ENCODE results near the gene USP28.
"Not testable (repeated sequence)": the region's sequence is repeated elsewhere in the genome, so short reads cannot be mapped to it uniquely, and the experiment has no call there.

Gene USP28

GRCh38 chr11:113833151-113833550 is 42.2 kb downstream of the USP28 start:
- DNase-seq = no peak

DNA sequence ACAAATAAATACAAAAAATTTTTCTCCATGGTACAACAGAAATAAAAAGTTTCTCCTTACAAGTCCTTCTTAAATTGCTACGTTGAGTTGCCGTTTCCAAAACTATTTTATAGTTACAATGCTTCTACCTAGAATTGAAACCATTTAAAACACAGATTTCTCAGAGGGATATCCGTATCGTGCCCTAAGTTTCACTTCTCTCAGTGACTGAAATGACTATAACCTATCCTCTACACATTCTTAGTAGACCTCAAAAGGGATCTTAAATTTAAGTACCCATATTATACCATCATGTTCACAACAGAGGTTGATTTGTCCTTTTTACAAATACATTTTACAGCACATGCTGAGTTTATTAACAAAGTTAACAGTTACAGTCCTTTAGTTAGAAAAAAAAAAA is 44.1 kb downstream of the USP28 start:
- no peak for DNase-seq

GRCh38 chr11:113829751-113830150 is 45.6 kb downstream of the USP28 start:
- DNase-seq = no peak

DNA sequence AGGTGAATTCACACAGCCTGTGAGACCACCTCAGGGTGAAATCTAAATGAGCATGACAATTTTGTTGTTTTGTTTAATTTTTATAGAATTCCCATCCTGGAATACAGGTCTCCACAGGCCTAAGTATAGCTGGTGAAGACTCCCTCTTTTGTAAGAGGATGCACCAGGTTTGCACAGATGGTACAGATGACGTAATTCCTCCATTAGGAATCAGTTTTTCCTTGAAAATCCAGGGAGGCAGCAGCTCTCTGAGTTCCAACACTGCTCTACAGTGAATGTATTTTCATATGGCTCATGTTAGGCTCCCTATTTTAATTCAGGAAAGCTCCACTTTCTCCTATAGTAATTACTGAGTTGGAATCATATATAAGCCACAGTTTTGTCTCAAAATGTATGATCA is 47.2 kb downstream of the USP28 start:
- no peak for DNase-seq

DNA sequence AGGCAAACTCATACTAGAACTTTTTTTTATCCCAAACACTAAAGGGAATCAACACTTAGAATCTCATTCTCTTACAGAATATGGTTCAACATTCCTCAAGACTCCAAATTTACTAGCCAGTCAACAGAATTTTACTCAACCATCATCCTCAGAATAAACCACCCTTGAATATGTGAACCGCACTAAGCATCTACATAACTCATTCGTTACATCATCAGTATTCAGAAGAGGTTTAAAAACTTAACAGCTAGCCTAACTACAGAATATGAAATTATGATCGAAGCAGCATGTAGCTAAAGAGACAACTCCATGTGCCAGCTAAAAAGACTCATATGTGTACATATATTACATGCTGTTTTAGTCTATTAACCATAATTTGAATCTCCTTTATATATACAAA is 47.9 kb downstream of the USP28 start:
- DNase-seq = no peak

- no peak for DNase-seq
Measured at GRCh38 chr11:113818426-113818825, 56.9 kb downstream of the USP28 start.

DNA sequence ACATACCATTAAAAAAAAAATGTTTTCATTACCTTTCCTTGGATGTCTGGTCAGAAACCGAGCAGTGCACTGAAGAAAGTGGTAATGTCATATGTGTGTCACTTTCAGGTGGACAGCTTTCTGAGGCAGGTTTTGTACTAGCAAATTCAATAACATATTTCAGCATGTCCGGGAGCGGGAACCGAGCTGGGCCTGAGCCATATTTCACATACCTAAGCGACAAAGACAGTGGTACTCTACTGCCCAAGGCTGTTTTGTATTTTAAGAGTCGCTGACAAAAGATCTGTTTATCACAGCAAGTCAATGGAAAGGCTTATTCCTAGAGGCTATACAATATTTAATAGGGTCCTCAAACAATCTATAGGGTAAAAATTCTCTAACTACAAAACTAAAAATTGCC is 57.7 kb downstream of the USP28 start:
- DNase-seq = no peak

DNA sequence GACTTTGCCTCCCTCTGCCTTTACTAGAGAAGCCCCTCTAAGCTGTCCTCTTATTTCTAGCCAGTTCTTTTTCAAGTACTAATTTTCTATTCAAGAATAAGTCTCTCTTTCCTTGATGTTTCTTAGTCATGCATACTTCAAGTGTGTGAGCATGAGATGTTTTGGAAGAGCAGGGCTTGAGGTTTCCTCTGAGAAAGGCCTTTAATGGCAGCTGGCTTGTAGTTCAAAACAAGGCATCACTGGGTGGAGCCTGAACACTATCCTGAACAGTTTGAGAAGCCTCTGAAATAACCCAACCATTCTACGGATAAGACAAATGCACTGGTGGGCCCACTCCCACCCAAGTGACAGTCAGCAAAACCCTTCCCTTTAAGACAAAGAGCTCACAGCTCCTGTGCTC is 58.2 kb downstream of the USP28 start:
- no peak for DNase-seq

DNA sequence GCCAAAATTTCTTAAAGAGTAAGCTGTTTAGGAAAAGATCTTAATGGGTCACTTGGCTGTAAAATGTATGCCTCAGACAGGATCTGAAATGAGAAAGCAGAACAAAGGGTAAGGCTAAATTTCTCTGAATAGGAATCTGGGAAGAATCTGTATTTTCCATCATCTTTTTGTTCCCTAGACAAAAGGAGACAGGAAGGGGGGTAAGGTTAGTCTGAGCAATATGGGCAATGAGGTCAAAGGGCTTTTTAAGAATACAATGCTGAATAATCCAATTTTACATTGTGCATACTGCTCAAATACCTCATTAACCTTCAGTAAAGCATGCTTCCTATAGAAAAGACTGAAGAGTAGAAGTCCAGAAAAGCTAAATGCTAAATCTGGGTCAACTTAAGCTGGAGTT is 61.2 kb downstream of the USP28 start:
- DNase-seq = no peak

DNA sequence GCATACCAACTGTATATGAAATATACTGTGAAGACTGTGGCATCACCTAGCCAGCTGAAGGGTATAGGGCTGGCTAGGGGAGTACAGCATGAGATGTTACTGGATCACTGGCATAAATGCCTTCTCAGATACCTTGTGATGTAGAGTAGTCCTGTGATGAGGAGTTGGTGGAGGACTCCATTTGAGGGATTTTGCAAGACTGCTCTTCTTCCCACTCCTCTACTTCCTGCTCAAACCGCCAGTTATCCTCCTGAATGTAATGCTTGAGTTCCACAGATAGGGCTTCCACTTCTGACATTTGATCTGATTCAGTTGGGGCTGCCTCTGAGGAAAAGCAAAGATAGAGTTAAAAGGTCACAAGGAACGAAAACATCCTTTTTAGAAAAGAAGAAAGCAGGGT is 66.4 kb downstream of the USP28 start:
- no peak for DNase-seq

DNA sequence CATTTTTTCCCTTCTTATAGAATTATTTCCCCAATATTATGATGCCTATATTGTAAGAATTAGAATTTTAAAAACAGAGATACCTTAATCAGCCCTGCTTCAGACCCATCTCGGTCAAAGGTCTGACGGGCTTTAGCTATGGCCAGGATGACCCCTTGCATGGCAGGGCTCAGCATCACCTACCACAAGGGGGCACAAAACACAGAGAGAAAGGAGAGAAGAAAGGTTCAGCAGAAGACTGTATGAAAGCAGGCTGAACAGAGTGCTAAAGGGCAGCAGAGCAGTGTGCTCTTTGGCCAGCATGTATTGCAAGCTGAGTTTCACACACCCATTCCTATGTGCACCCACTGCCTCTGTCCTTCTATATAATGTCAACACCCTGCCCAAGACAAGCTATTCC is 69.0 kb downstream of the USP28 start:
- DNase-seq = no peak

- DNase-seq = no peak
Measured at GRCh38 chr11:113805640-113806039, 69.7 kb downstream of the USP28 start.

- no peak for DNase-seq
Measured at GRCh38 chr11:113802621-113803020, 72.8 kb downstream of the USP28 start.

DNA sequence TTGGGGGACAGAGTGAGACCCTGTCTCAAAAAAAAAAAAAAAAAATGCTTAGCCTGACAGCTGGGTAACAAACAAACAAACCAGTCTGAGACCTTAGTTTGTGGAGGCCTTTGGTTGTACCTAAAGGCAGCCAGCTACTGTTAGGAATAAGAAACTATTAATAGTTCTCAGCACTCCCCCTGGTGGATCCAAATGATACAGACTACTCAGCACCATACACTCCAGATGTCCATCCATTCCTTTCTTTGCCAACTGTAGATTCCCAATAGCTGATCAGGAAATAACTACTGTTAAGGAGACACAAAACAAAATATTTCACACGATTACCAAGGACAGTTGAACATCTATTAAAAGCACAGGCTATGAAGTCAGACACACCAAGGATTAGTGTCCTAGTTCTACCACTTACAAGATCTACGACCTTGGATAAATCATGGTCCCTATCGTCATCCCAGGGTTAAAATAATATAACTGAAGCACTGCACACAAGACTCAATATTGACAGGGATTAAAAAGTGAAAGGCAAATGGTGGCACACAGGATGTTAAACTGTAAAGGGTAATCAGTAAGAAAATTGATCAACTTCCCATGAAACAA is 78.6 kb downstream of the USP28 start:
- DNase-seq = peak; percentile 12

- no peak for DNase-seq
Measured at GRCh38 chr11:113789675-113790320, 85.6 kb downstream of the USP28 start.

GRCh38 chr11:113789016-113789415 is 86.4 kb downstream of the USP28 start:
- DNase-seq = not testable (repeated sequence)

GRCh38 chr11:113782134-113782533 is 93.2 kb downstream of the USP28 start:
- no peak for DNase-seq

DNA sequence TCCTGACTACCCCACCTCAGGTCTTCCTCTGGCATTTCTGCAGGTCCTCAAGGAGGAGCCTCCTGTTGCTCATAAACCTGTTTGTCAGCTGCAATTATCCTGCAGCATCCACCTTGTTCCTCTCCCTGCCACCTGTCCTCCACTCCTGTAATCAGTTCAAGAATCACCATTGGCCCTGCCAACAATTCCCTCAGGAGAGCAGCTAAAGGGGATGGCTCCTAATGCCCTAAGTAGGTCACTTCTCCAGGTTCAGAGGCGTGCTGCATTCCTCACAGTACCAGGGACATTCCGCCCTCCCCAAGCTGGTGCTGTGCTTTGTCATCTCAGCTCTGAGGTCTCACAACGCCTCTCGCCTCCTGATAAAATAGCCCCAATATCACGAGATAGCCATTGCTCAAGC is 93.7 kb downstream of the USP28 start:
- no peak for DNase-seq

- no peak for DNase-seq
Measured at GRCh38 chr11:113779496-113779895, 95.9 kb downstream of the USP28 start, which contains the start of gene CLDN25. Gene CLDN25, plus strand, starts transcription at chr11:113779796. Its CDS starts 0 bp downstream, at chr11:113779796.

DNA sequence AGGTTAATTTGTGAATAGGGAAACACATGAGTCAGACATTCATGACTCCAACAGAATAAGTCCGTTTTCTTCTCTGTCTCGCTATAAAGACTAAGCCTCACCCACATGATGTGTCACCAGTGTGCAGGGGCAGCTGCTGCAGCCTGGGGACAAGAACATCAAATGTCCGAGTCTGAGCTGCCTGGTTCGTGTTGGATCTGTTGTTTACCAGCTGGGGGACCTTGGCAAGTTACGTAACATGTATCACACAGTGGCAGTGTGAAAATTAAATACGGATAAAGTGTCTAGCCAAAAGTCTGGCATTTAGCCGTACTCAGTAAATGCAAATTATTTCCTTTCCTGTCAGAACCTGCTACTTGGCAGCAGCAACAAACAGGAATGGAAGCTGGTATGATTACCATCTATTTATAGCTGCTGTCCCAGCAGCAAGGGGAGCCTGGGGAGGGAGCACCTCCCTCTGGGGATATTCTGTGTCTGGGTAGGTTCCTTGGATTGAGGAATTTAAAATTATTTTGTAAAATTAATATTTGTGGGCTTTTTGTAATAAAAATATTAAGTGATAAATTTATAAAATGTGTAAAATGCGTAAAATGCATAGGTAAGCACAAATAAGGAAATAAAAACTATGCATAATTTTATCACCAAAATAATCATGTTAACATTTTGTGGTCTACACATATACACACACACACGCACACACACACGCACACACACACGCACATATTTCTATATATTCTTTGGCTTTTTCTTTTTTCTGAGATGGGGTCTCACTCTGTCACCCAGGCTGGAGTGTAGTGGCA is 97.1 kb downstream of the USP28 start:
- no peak for DNase-seq

DNA sequence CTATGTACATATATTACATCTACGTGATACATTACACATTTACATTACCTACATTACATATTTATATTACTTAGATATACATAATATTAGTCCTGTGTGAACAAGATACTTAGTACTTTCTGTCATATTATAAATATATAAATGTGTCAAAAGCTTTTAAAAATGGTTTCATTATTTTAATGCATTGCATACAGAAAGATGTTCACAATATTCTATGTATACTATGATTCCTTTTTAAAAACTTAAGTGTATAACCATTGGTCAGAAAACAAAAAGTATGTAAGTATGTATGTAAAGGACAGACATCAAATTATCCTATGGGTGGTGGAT is 101.2 kb downstream of the USP28 start:
- DNase-seq = no peak

DNA sequence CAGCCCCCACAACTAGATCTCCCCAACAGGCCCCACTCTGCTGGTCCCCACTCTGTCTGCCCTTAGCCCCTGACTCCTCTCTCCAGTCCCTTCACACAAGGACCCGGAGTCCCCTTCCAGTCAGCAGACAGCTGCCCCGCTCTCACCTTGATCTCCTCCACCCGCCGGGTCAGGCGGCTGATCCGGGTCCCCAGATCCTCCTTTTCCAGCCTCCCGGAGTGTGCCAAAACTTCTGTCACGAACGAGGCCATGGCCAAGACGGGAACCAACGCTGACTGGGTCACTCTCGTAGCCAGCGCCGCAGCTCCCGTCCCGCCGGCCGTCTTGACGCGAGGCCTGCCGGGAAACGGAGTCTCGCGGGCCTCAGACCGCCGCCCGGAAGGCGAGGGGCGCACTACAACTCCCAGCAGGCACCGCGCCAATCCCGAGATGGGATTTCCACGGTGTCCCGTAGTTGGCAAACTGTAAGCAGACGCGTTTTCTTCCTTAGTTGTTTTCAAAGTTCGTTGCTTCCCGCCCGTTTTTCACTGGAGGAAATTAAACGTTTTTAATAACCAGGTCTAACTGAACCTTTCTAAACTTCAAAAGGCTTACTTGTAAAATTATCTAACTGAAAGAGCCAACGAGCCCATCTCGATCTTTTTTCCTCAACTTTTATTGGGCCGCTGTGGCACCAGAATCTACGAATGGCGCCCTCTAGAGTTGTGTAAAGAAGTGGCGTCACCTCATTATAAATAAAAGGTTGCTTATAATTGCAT is 101.8 kb downstream of the USP28 start, which contains the start of gene ZW10:
Gene ZW10, minus strand, starts transcription at position 277 of the 758 bp plus-strand sequence. Its CDS starts 26 bp downstream, at position 251.
- DNase-seq = peak; percentile 63

DNA sequence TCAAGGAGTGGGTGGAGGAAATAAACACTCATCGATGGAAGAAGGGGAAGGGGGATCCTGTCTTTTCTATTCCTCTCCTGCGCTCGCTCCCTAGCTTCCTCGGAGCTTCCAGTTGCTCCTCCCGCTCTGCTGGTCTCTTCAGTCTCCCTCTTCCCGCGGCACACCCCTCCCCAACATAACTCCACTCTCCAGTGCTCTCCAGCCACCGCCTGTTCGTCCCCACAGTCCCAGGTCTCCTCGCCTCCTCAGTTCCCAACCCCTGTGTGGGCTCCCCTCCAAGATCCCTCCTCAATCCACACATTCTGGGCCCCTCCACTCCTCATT is 102.3 kb downstream of the USP28 start:
- DNase-seq = peak; percentile 3

GRCh38 chr11:113771964-113772363 is 103.4 kb downstream of the USP28 start:
- DNase-seq = no peak

All from NCI-H524 treated with DMSO at 0.1 percent for 48 hours (cell line).